Measurements from ENCODE around the gene IMMP2L.

DNA sequence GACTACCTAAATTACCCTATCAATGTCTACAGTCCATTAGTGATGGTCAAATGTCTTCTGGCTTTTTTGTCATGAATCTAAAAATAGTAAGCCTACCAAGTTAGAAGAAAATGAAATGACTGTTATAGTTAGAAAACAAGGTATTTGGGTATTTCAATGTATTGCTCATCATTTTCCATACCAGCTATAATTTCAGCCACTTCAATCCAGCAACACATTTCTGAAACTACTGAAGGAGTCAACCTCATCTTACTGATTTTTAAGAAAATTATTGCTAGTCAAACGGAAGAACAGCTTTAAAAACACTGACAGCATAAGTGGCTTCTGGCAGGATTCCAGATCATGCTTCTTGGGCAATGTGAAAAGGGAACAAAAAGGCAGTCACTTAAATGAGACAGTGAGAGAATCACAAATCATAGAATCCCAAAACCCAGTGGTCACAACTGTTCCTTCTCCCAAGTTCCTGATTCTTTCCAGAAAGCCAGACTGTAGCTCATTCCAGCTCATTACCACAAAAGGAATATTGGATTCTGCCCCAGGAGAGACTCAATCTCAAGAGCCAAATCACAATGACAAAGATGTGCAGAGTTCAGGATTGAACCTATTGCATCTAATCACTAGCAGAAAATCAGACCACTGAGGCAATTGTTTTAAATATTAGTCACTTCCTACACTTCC lies 532.6 kb downstream of the IMMP2L start:
- no peak for TF ChIP-seq CTCF (IDR thresholded peaks at IDR 0.05)
- no peak for TF ChIP-seq EZH2 (IDR thresholded peaks at IDR 0.05)
- no peak for TF ChIP-seq EZH2phosphoT487 (IDR thresholded peaks at IDR 0.05)
